Mesendoderm (in vitro differentiated cells): Measurements from ENCODE around the gene ANK3. TPM values are rescaled to one million over a fixed set of nuclear protein-coding genes. Genes with fewer than 3 reads are reported as not detected.

Experiments used
- DNase-seq: peaks from one replicate; pipeline ENCODE4 v3.0.0; 2013
- H2AK5ac ChIP-seq: 2 replicates; pipeline ENCODE4 v1.6.1; 2013; ENCODE audit warnings: low read length, inconsistent platforms
- H2BK120ac ChIP-seq: 2 replicates; pipeline ENCODE4 v1.6.1; 2013; ENCODE audit warnings: low read depth, mild to moderate bottlenecking, low read length, moderate library complexity, mixed read lengths
- H2BK15ac ChIP-seq: replicated peaks from 2 replicates; pipeline ENCODE4 v1.6.1; 2013; ENCODE audit warnings: low read depth, mild to moderate bottlenecking, moderate library complexity
- H2BK5ac ChIP-seq: 2 replicates; pipeline ENCODE4 v1.6.1; 2013; ENCODE audit warnings: low read length, inconsistent platforms
- H3K18ac ChIP-seq: 2 replicates; pipeline ENCODE4 v1.6.1; 2013; ENCODE audit warnings: mild to moderate bottlenecking, low read length, mixed read lengths
- H3K23ac ChIP-seq: one replicate; pipeline ENCODE4 v1.6.1; 2013; ENCODE audit warnings: low read length
- H3K27ac ChIP-seq: 2 replicates; pipeline ENCODE4 v1.5.1; 2013; ENCODE audit warnings: low read depth, mild to moderate bottlenecking, inconsistent platforms, low read length, moderate library complexity
- H3K27me3 ChIP-seq: 2 replicates; pipeline ENCODE4 v1.6.1; 2013; ENCODE audit warnings: low read length, control low read depth, mild to moderate bottlenecking, inconsistent platforms; ENCODE audit not compliant: insufficient read depth, poor library complexity
- H3K36me3 ChIP-seq: 2 replicates; pipeline ENCODE4 v1.6.1; 2013; ENCODE audit warnings: low read length, inconsistent platforms; ENCODE audit not compliant: control insufficient read depth, insufficient read depth
- H3K4ac ChIP-seq: one replicate; pipeline ENCODE4 v1.6.1; 2013; ENCODE audit warnings: low read depth, mild to moderate bottlenecking, low read length, moderate library complexity
- H3K4me1 ChIP-seq: 2 replicates; pipeline ENCODE4 v1.6.1; 2013; ENCODE audit warnings: low read depth, low read length, inconsistent platforms; ENCODE audit not compliant: control insufficient read depth
- H3K4me2 ChIP-seq: 2 replicates; pipeline ENCODE4 v1.6.1; 2013; ENCODE audit warnings: low read length
- H3K4me3 ChIP-seq: 2 replicates; pipeline ENCODE4 v1.5.1; 2013; ENCODE audit warnings: mild to moderate bottlenecking, low read length
- H3K56ac ChIP-seq: one replicate; pipeline ENCODE4 v1.6.1; 2013; ENCODE audit warnings: low read length
- H3K79me1 ChIP-seq: 2 replicates; pipeline ENCODE4 v1.6.1; 2013; ENCODE audit warnings: low read length, inconsistent platforms
- H3K79me2 ChIP-seq: 2 replicates; pipeline ENCODE4 v1.6.1; 2013; ENCODE audit warnings: mild to moderate bottlenecking, low read length; ENCODE audit not compliant: control insufficient read depth, insufficient read depth
- H3K9ac ChIP-seq: 2 replicates; pipeline ENCODE4 v1.6.1; 2013; ENCODE audit warnings: low read length, inconsistent platforms
- H4K5ac ChIP-seq: one replicate; pipeline ENCODE4 v1.6.1; 2013; ENCODE audit warnings: low read length
- H4K8ac ChIP-seq: one replicate; pipeline ENCODE4 v1.6.1; 2013; ENCODE audit warnings: low read depth, mild to moderate bottlenecking, control low read depth, low read length, moderate library complexity
- WGBS: extraction: QIAGEN DNeasy Blood & Tissue Kit; methylation state at CpG from one replicate; pipeline ENCODE4 v1.1.7; 2013; ENCODE audit warnings: low lambda C conversion rate, missing lambda C conversion rate; ENCODE audit not compliant: insufficient coverage; ENCODE audit errors: extremely low coverage; 5-methylcytosine and 5-hydroxymethylcytosine counted together
- polyA plus RNA-seq, 2 experiments: library from polyadenylated mRNA; stranded (reverse); fragments of 200-250 nt; gene quantifications; one replicate each; pipeline ENCODE4 v1.2.3, GENCODE V29; 2013

The ANK3 gene
- 41.0 TPM for polyA plus RNA-seq (2013, experiment 1 of 2)
- polyA plus RNA-seq (2013, experiment 2 of 2) = 39.0 TPM

DNA sequence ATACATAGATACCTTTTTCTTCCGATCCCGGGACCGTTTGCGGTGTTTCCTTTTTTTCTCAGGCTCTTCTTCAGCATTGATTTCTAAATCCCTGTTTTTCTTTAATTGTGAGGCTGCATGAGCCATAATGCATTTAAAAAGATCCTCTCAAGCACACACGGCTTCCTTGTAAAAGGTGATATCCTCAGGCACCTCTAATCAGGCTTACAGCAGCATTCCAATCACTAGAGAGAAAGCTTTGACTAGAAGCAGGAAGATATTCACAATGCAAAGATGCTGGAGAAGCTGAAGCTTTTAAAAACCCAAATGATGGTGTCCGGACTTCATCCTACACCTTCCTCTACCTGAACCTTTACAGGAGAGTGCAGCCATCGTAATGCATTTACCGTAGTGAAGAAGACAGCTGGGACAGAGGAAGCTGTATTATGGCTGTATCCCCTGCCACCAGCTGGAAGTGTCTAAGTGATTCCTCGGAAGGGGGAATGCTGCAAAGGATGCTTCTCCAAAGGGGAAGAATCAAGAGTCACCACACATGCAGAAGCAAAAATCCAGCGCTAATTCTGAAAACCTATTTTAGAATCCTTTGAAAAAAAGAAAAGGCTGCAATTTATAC lies at the start of gene ANK3:
ANK3 (minus strand) TSS at position 463 of the 613 bp plus-strand sequence; CDS start at position 126, 337 bp downstream.
- no peak within 1 kb of the TSS for H3K4me3 ChIP-seq
- H3K36me3 ChIP-seq = no peaks in the 10 kb centered on the region
- no peak within 1 kb of the TSS for H2BK5ac ChIP-seq
- H2AK5ac ChIP-seq = no peak within 1 kb of the TSS
- H4K8ac ChIP-seq = no peak within 1 kb of the TSS
- WGBS = no CpG with 5 or more reads among the region's 10 CpGs
- no peak within 1 kb of the TSS for H3K4me2 ChIP-seq
- no peak within 1 kb of the TSS for H4K5ac ChIP-seq
- no peaks in the 10 kb centered on the region for H3K27me3 ChIP-seq
- H3K56ac ChIP-seq = no peak within 1 kb of the TSS
- peaks cover 5% of the 10 kb centered on the region for H3K4me1 ChIP-seq
- no peaks in the 10 kb centered on the region for H3K79me1 ChIP-seq
- no peak within 1 kb of the TSS for H2BK120ac ChIP-seq
- H3K9ac ChIP-seq = no peak within 1 kb of the TSS
- no peak within 1 kb of the TSS for H3K23ac ChIP-seq
- H3K27ac ChIP-seq = no peak within 1 kb of the TSS
- no peak within 1 kb of the TSS for H2BK15ac ChIP-seq
- no peaks in the 10 kb centered on the region for H3K79me2 ChIP-seq
- DNase-seq = peak; percentile 64
- H3K4ac ChIP-seq = no peak within 1 kb of the TSS
- H3K18ac ChIP-seq = no peak within 1 kb of the TSS

DNA sequence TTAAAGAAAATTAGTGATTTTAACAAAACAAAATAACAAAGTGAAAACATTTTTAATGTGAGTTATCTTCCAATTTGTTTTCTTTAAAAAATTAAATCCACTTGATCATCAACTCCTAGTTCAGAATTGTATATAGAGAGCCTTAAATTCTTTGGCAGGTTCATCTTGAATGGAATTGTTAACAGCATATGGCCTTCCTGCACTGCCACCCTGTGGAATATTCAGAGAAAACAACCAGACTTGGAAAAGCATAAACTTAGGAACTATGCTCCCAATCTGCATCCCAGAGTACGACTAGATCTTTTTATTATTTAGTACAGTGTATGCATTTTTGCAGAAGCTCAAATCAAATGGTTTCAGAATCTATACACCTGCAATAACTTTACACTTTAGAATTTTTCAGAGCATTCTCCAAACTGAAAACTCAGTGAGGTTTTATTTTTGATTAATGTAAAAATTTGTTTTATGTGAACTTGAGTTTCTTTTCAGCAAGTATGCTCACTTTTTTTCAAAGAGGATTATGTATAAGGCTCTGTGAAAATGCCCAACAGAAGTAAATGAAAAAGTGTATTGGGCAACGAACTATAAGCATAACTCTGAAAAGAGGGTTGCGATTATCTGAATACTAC lies 44.9 kb upstream of the ANK3 start:
- H3K79me1 ChIP-seq = no peaks in the 10 kb centered on the region
- no peak overlapping the region for H3K4me2 ChIP-seq
- no peak overlapping the region for H3K56ac ChIP-seq
- H3K9ac ChIP-seq = no peak overlapping the region
- no peaks in the 10 kb centered on the region for H3K79me2 ChIP-seq
- no CpG with 5 or more reads among the region's 3 CpGs for WGBS
- H3K27ac ChIP-seq = no peak overlapping the region
- H3K36me3 ChIP-seq = no peaks in the 10 kb centered on the region
- peak; percentile 59 for DNase-seq
- no peak overlapping the region for H4K5ac ChIP-seq
- H3K23ac ChIP-seq = no peak overlapping the region
- no peak overlapping the region for H3K4me3 ChIP-seq
- no peaks in the 10 kb centered on the region for H3K27me3 ChIP-seq
- H4K8ac ChIP-seq = no peak overlapping the region
- H2BK120ac ChIP-seq = no peak overlapping the region
- no peak overlapping the region for H3K18ac ChIP-seq
- H3K4me1 ChIP-seq = no peaks in the 10 kb centered on the region
- no peak overlapping the region for H2BK5ac ChIP-seq
- H2AK5ac ChIP-seq = no peak overlapping the region
- H2BK15ac ChIP-seq = no peak overlapping the region
- no peak overlapping the region for H3K4ac ChIP-seq

- Histone ChIP-seq H3K79me2 (no peaks in the 10 kb centered on the region), H3K4me2 (no peak overlapping the region), H3K27me3 (no peaks in the 10 kb centered on the region), H2BK15ac (no peak overlapping the region), H3K4ac (no peak overlapping the region), H3K79me1 (no peaks in the 10 kb centered on the region), H4K5ac (no peak overlapping the region), H3K23ac (no peak overlapping the region), H2BK5ac (no peak overlapping the region), H3K56ac (no peak overlapping the region), H3K4me1 (no peaks in the 10 kb centered on the region), H4K8ac (no peak overlapping the region), H3K36me3 (no peaks in the 10 kb centered on the region), H3K4me3 (no peak overlapping the region), H3K27ac (no peak overlapping the region), H2AK5ac (no peak overlapping the region), H2BK120ac (no peak overlapping the region), H3K18ac (no peak overlapping the region), H3K9ac (no peak overlapping the region)
- WGBS = no CpG with 5 or more reads among the region's 3 CpGs
- no peak for DNase-seq
Measured at GRCh38 chr10:60433684-60434083, 44.0 kb upstream of the ANK3 start.

GRCh38 chr10:60430836-60431597 lies 41.3 kb upstream of the ANK3 start:
- Histone ChIP-seq H4K8ac (no peak overlapping the region), H3K4me2 (no peak overlapping the region), H3K79me2 (no peaks in the 10 kb centered on the region), H3K9ac (no peak overlapping the region), H2AK5ac (no peak overlapping the region), H3K18ac (no peak overlapping the region), H3K36me3 (no peaks in the 10 kb centered on the region), H2BK5ac (no peak overlapping the region), H3K27me3 (no peaks in the 10 kb centered on the region), H3K56ac (no peak overlapping the region), H3K27ac (no peak overlapping the region), H2BK15ac (no peak overlapping the region), H3K4me3 (no peak overlapping the region), H3K23ac (no peak overlapping the region), H3K4ac (no peak overlapping the region), H3K79me1 (no peaks in the 10 kb centered on the region), H3K4me1 (no peaks in the 10 kb centered on the region), H2BK120ac (no peak overlapping the region), H4K5ac (no peak overlapping the region)
- WGBS = no CpG with 5 or more reads among the region's 7 CpGs
- DNase-seq = no peak

DNA sequence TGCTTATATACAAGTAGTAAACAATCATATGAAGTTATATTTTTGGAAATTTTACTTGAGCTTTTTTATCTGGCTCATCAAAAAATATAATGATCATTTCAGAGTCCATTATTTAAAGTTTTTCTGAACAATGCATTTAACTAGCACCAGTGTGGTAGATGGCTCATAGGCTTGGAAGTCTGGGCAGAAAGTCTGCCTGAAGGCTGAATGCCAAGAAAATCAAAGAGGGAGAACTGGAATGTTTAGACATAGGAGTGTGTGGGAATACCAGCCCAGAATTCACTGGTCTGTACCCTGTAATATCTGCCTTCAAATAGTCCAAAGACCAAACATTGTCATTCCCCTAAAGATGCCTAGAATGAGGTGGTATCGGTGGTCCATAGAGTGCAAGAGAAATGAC lies 40.3 kb upstream of the ANK3 start:
- no peak overlapping the region for H3K18ac ChIP-seq
- DNase-seq = no peak
- H3K56ac ChIP-seq = no peak overlapping the region

More for the DNA sequence above, 40.3 kb upstream of the ANK3 start:
- Histone ChIP-seq H4K8ac (no peak overlapping the region), H2BK120ac (no peak overlapping the region), H3K27me3 (no peaks in the 10 kb centered on the region), H3K27ac (no peak overlapping the region), H2AK5ac (no peak overlapping the region), H3K4me2 (no peak overlapping the region), H4K5ac (no peak overlapping the region), H3K23ac (no peak overlapping the region), H2BK15ac (no peak overlapping the region), H3K79me1 (no peaks in the 10 kb centered on the region), H3K4me3 (no peak overlapping the region), H2BK5ac (no peak overlapping the region), H3K4me1 (peaks cover 3% of the 10 kb centered on the region), H3K9ac (no peak overlapping the region), H3K4ac (no peak overlapping the region), H3K79me2 (no peaks in the 10 kb centered on the region), H3K36me3 (no peaks in the 10 kb centered on the region)
- no CpG with 5 or more reads among the region's 1 CpG for WGBS
